ENCODE measurements around the gene CDH11.

The CDH11 gene

DNA sequence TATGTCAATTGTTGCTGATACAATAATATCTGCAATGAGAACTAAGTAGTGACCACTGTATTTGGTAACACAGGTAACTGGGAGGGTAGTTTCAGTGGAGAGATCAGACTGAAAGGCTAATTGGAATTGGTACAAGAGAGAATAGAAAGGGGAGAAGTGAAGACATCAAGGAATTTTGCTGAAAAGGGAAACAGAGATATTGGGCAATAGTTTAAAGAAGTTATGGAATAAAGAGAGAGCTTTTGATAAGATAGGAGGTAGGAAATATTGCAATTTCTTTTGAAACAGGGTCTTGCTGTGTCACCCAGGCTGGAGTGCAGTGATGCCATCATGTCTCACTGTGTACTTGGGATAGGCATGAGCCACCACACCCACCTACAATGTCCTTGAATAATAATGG lies 26.9 kb upstream of the CDH11 start:
- Histone ChIP-seq H2AFZ (ENCODE audit: low read depth, low read length) (no peak overlapping the region), H3K4me3 (ENCODE audit: low read length) (no peak overlapping the region), H3K9me3 (ENCODE audit: insufficient read depth, low read length) (no peaks in the 10 kb centered on the region), H3K4me2 (ENCODE audit: low read length) (no peak overlapping the region), H3K9ac (ENCODE audit: low read length) (no peak overlapping the region), H3K79me2 (ENCODE audit: low read length) (no peaks in the 10 kb centered on the region), H3K27me3 (ENCODE audit: low read depth, low read length) (no peaks in the 10 kb centered on the region), H3K4me1 (ENCODE audit: low read length) (no peaks in the 10 kb centered on the region), H4K20me1 (ENCODE audit: insufficient read depth, low read length) (no peaks in the 10 kb centered on the region), H3K27ac (ENCODE audit: low read length) (no peak overlapping the region), H3K36me3 (replicated peaks; ENCODE audit: low read depth, low read length) (no peaks in the 10 kb centered on the region)
- TF ChIP-seq CTCF (IDR thresholded peaks at IDR 0.05; ENCODE audit: low read depth, low read length) (no peak), EZH2phosphoT487 (IDR thresholded peaks at IDR 0.05; ENCODE audit: low read depth) (no peak)

GRCh38 chr16:65142276-65142675 lies 20.4 kb upstream of the CDH11 start:
- Histone ChIP-seq H3K4me1 (ENCODE audit: low read length) (no peaks in the 10 kb centered on the region), H3K27me3 (ENCODE audit: low read depth, low read length) (no peaks in the 10 kb centered on the region), H3K79me2 (ENCODE audit: low read length) (no peaks in the 10 kb centered on the region), H3K27ac (ENCODE audit: low read length) (no peak overlapping the region), H3K4me2 (ENCODE audit: low read length) (no peak overlapping the region), H3K9ac (ENCODE audit: low read length) (no peak overlapping the region), H2AFZ (ENCODE audit: low read depth, low read length) (no peak overlapping the region), H3K4me3 (ENCODE audit: low read length) (no peak overlapping the region), H4K20me1 (ENCODE audit: insufficient read depth, low read length) (no peaks in the 10 kb centered on the region), H3K9me3 (ENCODE audit: insufficient read depth, low read length) (no peaks in the 10 kb centered on the region), H3K36me3 (replicated peaks; ENCODE audit: low read depth, low read length) (no peaks in the 10 kb centered on the region)
- no peak for TF ChIP-seq CTCF (IDR thresholded peaks at IDR 0.05; ENCODE audit: low read depth, low read length)
- no peak for TF ChIP-seq EZH2phosphoT487 (IDR thresholded peaks at IDR 0.05; ENCODE audit: low read depth)

DNA sequence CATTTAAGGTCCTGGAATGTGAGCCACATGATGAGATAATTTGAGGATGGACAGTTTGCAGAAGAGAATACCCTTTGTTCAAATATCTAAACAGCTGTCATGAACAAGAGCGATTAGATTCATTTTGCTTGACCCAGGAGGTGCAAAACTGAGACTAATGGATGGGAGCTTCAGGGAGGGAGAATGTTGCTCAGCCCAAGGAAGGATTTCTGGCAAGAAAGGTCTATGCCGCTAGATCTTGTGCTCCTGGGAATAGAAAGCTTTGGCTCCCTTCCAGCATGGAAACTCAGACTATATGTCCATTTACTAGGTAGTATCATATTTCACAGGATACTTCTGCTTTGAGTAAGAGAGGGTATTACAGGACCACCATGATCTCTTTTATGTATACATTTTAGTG lies 14.8 kb upstream of the CDH11 start:
- no peaks in the 10 kb centered on the region for H3K79me2 ChIP-seq (ENCODE audit: low read length)
- H3K9ac ChIP-seq (ENCODE audit: low read length), result no peak overlapping the region
- H3K4me3 ChIP-seq (ENCODE audit: low read length), result no peak overlapping the region
- H3K4me1 ChIP-seq (ENCODE audit: low read length), result no peaks in the 10 kb centered on the region
- H4K20me1 ChIP-seq (ENCODE audit: insufficient read depth, low read length), result no peaks in the 10 kb centered on the region
- TF ChIP-seq EZH2phosphoT487 (IDR thresholded peaks at IDR 0.05; ENCODE audit: low read depth) (no peak), CTCF (IDR thresholded peaks at IDR 0.05; ENCODE audit: low read depth, low read length) (no peak)
- no peaks in the 10 kb centered on the region for H3K36me3 ChIP-seq (replicated peaks; ENCODE audit: low read depth, low read length)
- H3K4me2 ChIP-seq (ENCODE audit: low read length), result no peak overlapping the region
- H3K27ac ChIP-seq (ENCODE audit: low read length), result no peak overlapping the region
- H3K27me3 ChIP-seq (ENCODE audit: low read depth, low read length), result no peaks in the 10 kb centered on the region; the same call in 1 of the 2 replicates
- no peaks in the 10 kb centered on the region for H3K9me3 ChIP-seq (ENCODE audit: insufficient read depth, low read length)
- no peak overlapping the region for H2AFZ ChIP-seq (ENCODE audit: low read depth, low read length)

DNA sequence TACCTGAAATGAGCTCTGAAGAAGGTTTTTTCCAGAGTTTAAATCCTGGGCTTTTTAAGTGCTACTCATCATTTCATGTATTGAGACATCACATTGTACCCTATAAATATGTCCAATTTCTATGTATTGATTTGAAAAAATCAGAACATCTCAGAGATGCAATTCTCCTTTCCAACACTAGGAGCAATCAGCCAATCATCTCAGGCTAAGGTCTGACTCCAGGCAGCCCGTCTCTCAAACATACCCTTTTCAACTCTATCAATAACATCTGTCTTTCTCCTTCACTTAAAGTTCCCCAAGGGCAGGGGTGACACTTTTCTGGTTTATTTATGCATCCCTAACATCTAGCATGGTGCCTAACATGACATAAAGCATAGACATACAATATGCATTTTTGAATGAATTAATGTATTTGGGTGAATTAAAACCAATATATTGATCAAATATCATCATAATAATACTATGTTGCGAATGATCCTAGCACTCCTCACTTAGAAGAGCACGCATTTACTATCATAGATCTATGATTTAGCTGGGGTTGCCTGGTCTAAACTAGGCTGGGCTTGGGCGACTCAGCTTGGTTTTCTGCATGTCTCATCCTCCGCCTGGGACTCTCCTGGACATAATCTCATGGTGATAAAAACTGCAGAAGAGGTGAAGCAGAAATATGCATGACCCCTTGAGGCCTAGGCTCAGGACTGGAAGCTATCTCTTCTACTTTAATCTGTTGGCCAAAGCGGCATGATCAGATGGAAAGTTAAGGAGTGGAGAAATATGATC lies 5.2 kb upstream of the CDH11 start:
- no peak overlapping the region for H3K4me2 ChIP-seq (ENCODE audit: low read length)
- no peaks in the 10 kb centered on the region for H3K9me3 ChIP-seq (ENCODE audit: insufficient read depth, low read length)
- no peaks in the 10 kb centered on the region for H4K20me1 ChIP-seq (ENCODE audit: insufficient read depth, low read length)
- no peak overlapping the region for H3K4me3 ChIP-seq (ENCODE audit: low read length)
- no peaks in the 10 kb centered on the region for H3K36me3 ChIP-seq (replicated peaks; ENCODE audit: low read depth, low read length)
- H3K4me1 ChIP-seq (ENCODE audit: low read length), result no peaks in the 10 kb centered on the region
- H3K79me2 ChIP-seq (ENCODE audit: low read length), result no peaks in the 10 kb centered on the region
- H3K27ac ChIP-seq (ENCODE audit: low read length), result no peak overlapping the region
- H3K27me3 ChIP-seq (ENCODE audit: low read depth, low read length), result no peaks in the 10 kb centered on the region; the same call in 1 of the 2 replicates
- H2AFZ ChIP-seq (ENCODE audit: low read depth, low read length), result no peak overlapping the region
- no peak overlapping the region for H3K9ac ChIP-seq (ENCODE audit: low read length)
- TF ChIP-seq EZH2phosphoT487 (IDR thresholded peaks at IDR 0.05; ENCODE audit: low read depth) (no peak), CTCF (IDR thresholded peaks at IDR 0.05; ENCODE audit: low read depth, low read length) (no peak)
